ENCODE measurements around the gene FADS2.

FADS2 gene

GRCh38 chr11:61912530-61912898 lies 84.4 kb downstream of the FADS2 start:
- Histone ChIP-seq H3K36me3 (ENCODE audit: control insufficient read depth in 1 of 2, insufficient read depth in 2 of 2, low read length in 2 of 2) (no peaks in the 10 kb centered on the region), H2AFZ (ENCODE audit: insufficient read depth, low read length, poor library complexity) (no peak overlapping the region), H4K8ac (ENCODE audit: low read depth, low read length) (no peak overlapping the region), H4K12ac (ENCODE audit: low read depth, low read length) (no peak overlapping the region), H3K4ac (ENCODE audit: low read depth, low read length) (no peak overlapping the region), H3K4me3 (ENCODE audit: low read depth, low read length) (no peak overlapping the region), H3K9me3 (ENCODE audit: insufficient read depth, low read depth, low read length) (no peaks in the 10 kb centered on the region), H2BK5ac (ENCODE audit: low read depth, low read length, poor library complexity) (no peak overlapping the region), H3K14ac (ENCODE audit: low read length) (no peak overlapping the region), H3K4me1 (ENCODE audit: control insufficient read depth in 1 of 2, insufficient read depth in 2 of 2, low read length in 2 of 2) (peaks cover under 1 to 7% of the 10 kb centered on the region in 2 experiments), H3K18ac (ENCODE audit: low read length) (no peak overlapping the region), H3K9ac (ENCODE audit: low read length) (no peak overlapping the region), H3K27me3 (ENCODE audit: insufficient read depth, low read length) (peaks cover 11% of the 10 kb centered on the region), H3K27ac (ENCODE audit: low read depth, low read length) (no peak overlapping the region), H3K4me2 (ENCODE audit: low read length) (no peak overlapping the region), H3K23ac (ENCODE audit: low read length) (no peak overlapping the region), H4K91ac (ENCODE audit: low read depth, low read length) (no peak overlapping the region), H2BK12ac (ENCODE audit: low read length) (no peak overlapping the region), H2BK120ac (ENCODE audit: insufficient read depth, low read length, poor library complexity) (no peak overlapping the region), H3K79me2 (ENCODE audit: control insufficient read depth, insufficient read depth, low read length, poor library complexity) (no peaks in the 10 kb centered on the region), H2AK5ac (ENCODE audit: low read length) (no peak overlapping the region), H3K79me1 (ENCODE audit: low read length) (peaks cover under 1% of the 10 kb centered on the region)
- no CpG with 5 or more reads among the region's 6 CpGs for WGBS (ENCODE audit: extremely low coverage, insufficient coverage, insufficient read length)
- no peak for DNase-seq

GRCh38 chr11:61912991-61913698 lies 85.0 kb downstream of the FADS2 start:
- Histone ChIP-seq H4K91ac (ENCODE audit: low read depth, low read length) (no peak overlapping the region), H3K23ac (ENCODE audit: low read length) (no peak overlapping the region), H3K4me3 (ENCODE audit: low read depth, low read length) (no peak overlapping the region), H4K12ac (ENCODE audit: low read depth, low read length) (no peak overlapping the region), H2AFZ (ENCODE audit: insufficient read depth, low read length, poor library complexity) (no peak overlapping the region), H3K4me2 (ENCODE audit: low read length) (no peak overlapping the region), H3K9ac (ENCODE audit: low read length) (no peak overlapping the region), H2BK12ac (ENCODE audit: low read length) (no peak overlapping the region), H3K4me1 (ENCODE audit: control insufficient read depth in 1 of 2, insufficient read depth in 2 of 2, low read length in 2 of 2) (peaks cover 4 to 10% of the 10 kb centered on the region in 2 experiments), H2BK120ac (ENCODE audit: insufficient read depth, low read length, poor library complexity) (no peak overlapping the region), H2BK5ac (ENCODE audit: low read depth, low read length, poor library complexity) (no peak overlapping the region), H3K14ac (ENCODE audit: low read length) (no peak overlapping the region), H4K8ac (ENCODE audit: low read depth, low read length) (no peak overlapping the region), H3K9me3 (ENCODE audit: insufficient read depth, low read depth, low read length) (no peaks in the 10 kb centered on the region), H3K36me3 (ENCODE audit: control insufficient read depth in 1 of 2, insufficient read depth in 2 of 2, low read length in 2 of 2) (no peaks in the 10 kb centered on the region), H3K18ac (ENCODE audit: low read length) (no peak overlapping the region), H3K79me1 (ENCODE audit: low read length) (peaks cover 3% of the 10 kb centered on the region), H3K79me2 (ENCODE audit: control insufficient read depth, insufficient read depth, low read length, poor library complexity) (no peaks in the 10 kb centered on the region), H3K27ac (ENCODE audit: low read depth, low read length) (no peak overlapping the region), H3K27me3 (ENCODE audit: insufficient read depth, low read length) (peaks cover 17% of the 10 kb centered on the region), H3K4ac (ENCODE audit: low read depth, low read length) (no peak overlapping the region), H2AK5ac (ENCODE audit: low read length) (no peak overlapping the region)
- DNase-seq = no peak
- no CpG with 5 or more reads among the region's 18 CpGs for WGBS (ENCODE audit: extremely low coverage, insufficient coverage, insufficient read length)

- Histone ChIP-seq H3K4me2 (ENCODE audit: low read length) (no peak overlapping the region), H3K4ac (ENCODE audit: low read depth, low read length) (no peak overlapping the region), H3K36me3 (ENCODE audit: control insufficient read depth in 1 of 2, insufficient read depth in 2 of 2, low read length in 2 of 2) (no peaks in the 10 kb centered on the region), H3K4me3 (ENCODE audit: low read depth, low read length) (no peak overlapping the region), H3K14ac (ENCODE audit: low read length) (no peak overlapping the region), H4K91ac (ENCODE audit: low read depth, low read length) (no peak overlapping the region), H2AFZ (ENCODE audit: insufficient read depth, low read length, poor library complexity) (no peak overlapping the region), H3K27me3 (ENCODE audit: insufficient read depth, low read length) (peaks cover 21% of the 10 kb centered on the region), H3K4me1 (ENCODE audit: control insufficient read depth in 1 of 2, insufficient read depth in 2 of 2, low read length in 2 of 2) (peaks cover 7 to 10% of the 10 kb centered on the region in 2 experiments), H2BK5ac (ENCODE audit: low read depth, low read length, poor library complexity) (no peak overlapping the region), H3K23ac (ENCODE audit: low read length) (no peak overlapping the region), H2AK5ac (ENCODE audit: low read length) (no peak overlapping the region), H4K8ac (ENCODE audit: low read depth, low read length) (no peak overlapping the region), H3K79me1 (ENCODE audit: low read length) (peaks cover 3% of the 10 kb centered on the region), H4K12ac (ENCODE audit: low read depth, low read length) (no peak overlapping the region), H2BK120ac (ENCODE audit: insufficient read depth, low read length, poor library complexity) (no peak overlapping the region), H3K9ac (ENCODE audit: low read length) (no peak overlapping the region), H3K18ac (ENCODE audit: low read length) (no peak overlapping the region), H3K79me2 (ENCODE audit: control insufficient read depth, insufficient read depth, low read length, poor library complexity) (no peaks in the 10 kb centered on the region), H3K9me3 (ENCODE audit: insufficient read depth, low read depth, low read length) (no peaks in the 10 kb centered on the region), H3K27ac (ENCODE audit: low read depth, low read length) (no peak overlapping the region), H2BK12ac (ENCODE audit: low read length) (no peak overlapping the region)
- no CpG with 5 or more reads among the region's 8 CpGs for WGBS (ENCODE audit: extremely low coverage, insufficient coverage, insufficient read length)
- DNase-seq = no peak
Observed at GRCh38 chr11:61913699-61914395, 85.7 kb downstream of the FADS2 start.

GRCh38 chr11:61914471-61915171 lies 86.5 kb downstream of the FADS2 start:
- Histone ChIP-seq H3K4me2 (ENCODE audit: low read length) (no peak overlapping the region), H3K79me1 (ENCODE audit: low read length) (peaks cover 3% of the 10 kb centered on the region), H2BK5ac (ENCODE audit: low read depth, low read length, poor library complexity) (no peak overlapping the region), H2BK12ac (ENCODE audit: low read length) (no peak overlapping the region), H3K18ac (ENCODE audit: low read length) (no peak overlapping the region), H2BK120ac (ENCODE audit: insufficient read depth, low read length, poor library complexity) (no peak overlapping the region), H3K27ac (ENCODE audit: low read depth, low read length) (no peak overlapping the region), H4K91ac (ENCODE audit: low read depth, low read length) (no peak overlapping the region), H2AK5ac (ENCODE audit: low read length) (no peak overlapping the region), H4K12ac (ENCODE audit: low read depth, low read length) (no peak overlapping the region), H2AFZ (ENCODE audit: insufficient read depth, low read length, poor library complexity) (no peak overlapping the region), H3K9me3 (ENCODE audit: insufficient read depth, low read depth, low read length) (peaks cover 2% of the 10 kb centered on the region), H3K4ac (ENCODE audit: low read depth, low read length) (no peak overlapping the region), H3K4me1 (ENCODE audit: control insufficient read depth in 1 of 2, insufficient read depth in 2 of 2, low read length in 2 of 2) (peaks cover 7 to 10% of the 10 kb centered on the region in 2 experiments), H3K23ac (ENCODE audit: low read length) (no peak overlapping the region), H3K27me3 (ENCODE audit: insufficient read depth, low read length) (peaks cover 21% of the 10 kb centered on the region), H3K36me3 (ENCODE audit: control insufficient read depth in 1 of 2, insufficient read depth in 2 of 2, low read length in 2 of 2) (no peaks in the 10 kb centered on the region), H3K79me2 (ENCODE audit: control insufficient read depth, insufficient read depth, low read length, poor library complexity) (no peaks in the 10 kb centered on the region), H3K9ac (ENCODE audit: low read length) (no peak overlapping the region), H4K8ac (ENCODE audit: low read depth, low read length) (no peak overlapping the region), H3K14ac (ENCODE audit: low read length) (no peak overlapping the region), H3K4me3 (ENCODE audit: low read depth, low read length) (no peak overlapping the region)
- DNase-seq = no peak
- no CpG with 5 or more reads among the region's 7 CpGs for WGBS (ENCODE audit: extremely low coverage, insufficient coverage, insufficient read length)
